HepG2 (cell line): ENCODE data around the gene GPR179. TPM values are rescaled to one million over a fixed set of nuclear protein-coding genes. Genes with fewer than 3 reads are reported as not detected.

Experiments
- ATAC-seq: fragments of 200-7000 bp; cut with Tn5 transposase; 3 replicates; pipeline ENCODE4 v1.9.1; 2020; ENCODE audit warnings: mild to moderate bottlenecking, moderate library complexity
- BruUV-seq: library from RNA; stranded (reverse); fragments of 400-500 nt; replicated peaks from 2 replicates; lab custom pipeline; 2021; lab: Mats Ljungman, UMichigan
- CTCF ChIA-PET: fragments of 300-600 bp; formaldehyde crosslinking; extraction: SDS; loops from one replicate; lab custom pipeline; 2021; ENCODE audit warnings: low total read pairs, inconsistent platforms, low intra/inter-chr PET ratio; lab: Yijun Ruan, JAX
- POLR2A ChIA-PET: fragments of 350-600 bp; sonication (Branson Sonifier 250); formaldehyde crosslinking; loops from one replicate; lab custom pipeline; 2020; ENCODE audit warnings: antibody characterized with exemption, inconsistent platforms; lab: Yijun Ruan, JAX
- DNase-seq: peaks from one replicate; pipeline ENCODE4 v3.0.0-alpha.2; 2015; ENCODE audit warnings: low spot score
- FAIRE-seq: peaks from 3 replicates; lab custom pipeline; 2011; peaks lifted over from hg19 to GRCh38; lab: Jason Lieb, UNC
- H2AFZ ChIP-seq: one replicate; pipeline ENCODE4 v1.6.1; 2011; ENCODE audit warnings: low read length, inconsistent platforms
- H3K27ac ChIP-seq: fragments of 300-600 bp; 3 replicates; pipeline ENCODE4 v1.8.0; 2011; ENCODE audit warnings: mixed run types, mild to moderate bottlenecking, mixed read lengths, low read length, inconsistent platforms; ENCODE audit not compliant: insufficient read depth; ENCODE audit errors: extremely low read length
- H3K27me3 ChIP-seq, 2 experiments: fragments of 200-600 bp in 1 of 2; 2 replicates in 1 of 2; 3 replicates in 1 of 2; pipeline versions ENCODE4 v1.6.0 to v1.8.0; 2011; ENCODE audit warnings: low read length in 2 of 2, mild to moderate bottlenecking in 2 of 2, moderate library complexity in 2 of 2, inconsistent platforms in 1 of 2; ENCODE audit not compliant: insufficient read depth in 2 of 2, control insufficient read depth in 1 of 2
- H3K36me3 ChIP-seq, 2 experiments: fragments of 200-600 bp in 1 of 2; replicated peaks in 1 of 2; 2 replicates in 1 of 2; 3 replicates in 1 of 2; pipeline versions ENCODE4 v1.5.1 to v1.8.0; 2011; ENCODE audit warnings: low read length in 2 of 2, inconsistent platforms in 1 of 2; ENCODE audit not compliant: insufficient read depth in 2 of 2, control insufficient read depth in 1 of 2
- H3K4me1 ChIP-seq: 2 replicates; pipeline ENCODE4 v1.5.1; 2012; ENCODE audit warnings: low read length, inconsistent platforms; ENCODE audit not compliant: insufficient read depth
- H3K4me2 ChIP-seq: 2 replicates; pipeline ENCODE4 v1.6.0; 2011; ENCODE audit warnings: low read depth, low read length, inconsistent platforms
- H3K4me3 ChIP-seq, 3 experiments: fragments of 200-600 bp in 1 of 3; sonication (generic), shearing (Covaris generic) in 1 of 3; replicated peaks in 1 of 3; 2 replicates each; pipeline ENCODE4 v1.5.1; 2011 to 2016; ENCODE audit warnings: low read length in 3 of 3, inconsistent platforms in 2 of 3, low read depth in 2 of 3, mild to moderate bottlenecking in 2 of 3, control low read depth in 1 of 3, mixed read lengths in 1 of 3; ENCODE audit not compliant: insufficient read depth in 1 of 3
- H3K79me2 ChIP-seq: one replicate; pipeline ENCODE4 v1.6.1; 2011; ENCODE audit warnings: low read length, inconsistent platforms; ENCODE audit not compliant: insufficient read depth
- H3K9ac ChIP-seq: 2 replicates; pipeline ENCODE4 v1.6.0; 2011; ENCODE audit warnings: mild to moderate bottlenecking, low read depth, low read length, inconsistent platforms; ENCODE audit not compliant: insufficient read depth
- H3K9me3 ChIP-seq: 2 replicates; pipeline ENCODE4 v1.5.1; 2012; ENCODE audit warnings: mild to moderate bottlenecking, low read length
- H4K20me1 ChIP-seq: 2 replicates; pipeline ENCODE4 v1.6.0; 2011; ENCODE audit warnings: inconsistent platforms, mild to moderate bottlenecking, low read length, moderate library complexity; ENCODE audit not compliant: insufficient read depth
- AHR ChIP-seq: IDR thresholded peaks from 2 replicates; pipeline ENCODE4 v1.6.1; 2018; ENCODE audit warnings: missing genetic modification reagents, missing compliant biosample characterization
- ARID2 ChIP-seq: sonication (generic); formaldehyde crosslinking; IDR thresholded peaks from 2 replicates; pipeline ENCODE4 v1.8.1; 2022; ENCODE audit warnings: mild to moderate bottlenecking, missing genetic modification reagents, borderline replicate concordance
- BORCS8-MEF2B ChIP-seq: sonication (generic); formaldehyde crosslinking; IDR thresholded peaks from 2 replicates; pipeline ENCODE4 v1.8.0; 2022; ENCODE audit warnings: mild to moderate bottlenecking, missing genetic modification reagents
- CAMTA2 ChIP-seq: sonication (generic); formaldehyde crosslinking; IDR thresholded peaks from 2 replicates; pipeline ENCODE4 v1.4.0; 2020; ENCODE audit warnings: mild to moderate bottlenecking, missing genetic modification reagents, borderline replicate concordance
- KDM3A ChIP-seq: IDR thresholded peaks from 2 replicates; pipeline ENCODE4 v1.6.1; 2018; ENCODE audit warnings: low read depth, missing compliant biosample characterization
- SAP130 ChIP-seq: IDR thresholded peaks from 2 replicates; pipeline ENCODE4 v1.6.1; 2016; ENCODE audit warnings: low read depth
- TGIF2 ChIP-seq: IDR thresholded peaks from 2 replicates; pipeline ENCODE4 v1.6.1; 2016; ENCODE audit warnings: control low read depth, missing compliant biosample characterization
- USF2 ChIP-seq, 2 experiments: sonication (generic) in 1 of 2; formaldehyde crosslinking in 1 of 2; IDR thresholded peaks; 2 replicates each; pipeline versions ENCODE4 v1.5.1 to v1.6.1; 2011 to 2020; ENCODE audit warnings: borderline replicate concordance in 1 of 2, low read depth in 1 of 2, low read length in 1 of 2, mild to moderate bottlenecking in 1 of 2, missing genetic modification reagents in 1 of 2, moderate library complexity in 1 of 2
- ZC3H13 ChIP-seq: sonication (generic); formaldehyde crosslinking; IDR thresholded peaks from 2 replicates; pipeline ENCODE4 v1.8.1; 2023; ENCODE audit warnings: mild to moderate bottlenecking, missing genetic modification reagents, moderate library complexity
- ZKSCAN5 ChIP-seq: sonication (generic); formaldehyde crosslinking; IDR thresholded peaks from 2 replicates; pipeline ENCODE4 v1.5.1; 2020; ENCODE audit warnings: mild to moderate bottlenecking, missing genetic modification reagents
- ZMAT3 ChIP-seq: sonication (generic); formaldehyde crosslinking; conservative IDR thresholded peaks from 2 replicates; pipeline ENCODE4 v1.7.0; 2021; ENCODE audit warnings: missing genetic modification reagents
- ZNF225 ChIP-seq: sonication (generic); formaldehyde crosslinking; IDR thresholded peaks from 2 replicates; pipeline ENCODE4 v1.4.0; 2020; ENCODE audit warnings: mild to moderate bottlenecking, missing genetic modification reagents
- ZNF382 ChIP-seq: sonication (generic); formaldehyde crosslinking; IDR thresholded peaks from 2 replicates; pipeline ENCODE4 v1.5.0; 2020; ENCODE audit warnings: missing genetic modification reagents, mild to moderate bottlenecking, borderline replicate concordance
- ZNF512B ChIP-seq: sonication (generic); formaldehyde crosslinking; IDR thresholded peaks from 2 replicates; pipeline ENCODE4 v1.5.1; 2020; ENCODE audit warnings: missing genetic modification reagents, mild to moderate bottlenecking, borderline replicate concordance
- ZNF616 ChIP-seq: sonication (generic); formaldehyde crosslinking; IDR thresholded peaks from 2 replicates; pipeline ENCODE4 v1.5.0; 2020; ENCODE audit warnings: low read depth, mild to moderate bottlenecking, missing genetic modification reagents
- ZSCAN25 ChIP-seq: sonication (generic); formaldehyde crosslinking; IDR thresholded peaks from 2 replicates; pipeline ENCODE4 v1.8.0; 2022; ENCODE audit warnings: mild to moderate bottlenecking, missing genetic modification reagents
- WGBS: methylation state at CpG from one replicate; pipeline ENCODE4 v1.1.6; 2017; ENCODE audit warnings: low lambda C conversion rate; 5-methylcytosine and 5-hydroxymethylcytosine counted together
- in situ Hi-C: cut with HindIII; loops from 2 replicates; pipeline ENCODE4 v1.10.0; 2017; ENCODE audit warnings: low pct_unique_long_range_greater_than_20kb; ENCODE audit not compliant: extremely low pct_ligation_motif_present
- intact Hi-C: fragments of 100-400 bp; cut with micrococcal nuclease; formaldehyde crosslinking; loops from one replicate; pipeline ENCODE4 v1.10.0; 2022; ENCODE audit not compliant: unreplicated experiment
- polyA plus RNA-seq, 8 experiments: library from polyadenylated mRNA; depleted of rRNA in 3 of 8; stranded (reverse) in 7 of 8; unstranded in 1 of 8; fragments of >200 nt; fragmentation: Illumina TruSeq in 4 of 8; extraction: Trizol in 4 of 8; gene quantifications; 2 replicates each; pipeline versions ENCODE4 v1.2.1 to v1.2.3, GENCODE V29; 2011 to 2016; ENCODE audit warnings: low read depth in 4 of 8, missing spikeins in 1 of 8, mixed read lengths in 1 of 8; ENCODE audit not compliant: insufficient read depth in 1 of 8
- total RNA-seq, 5 experiments: library from RNA; depleted of rRNA; stranded (reverse); fragments of >200 nt; fragmentation: Illumina TruSeq; extraction: Trizol; gene quantifications; 2 replicates each; pipeline ENCODE4 v1.2.3, GENCODE V29; 2016; ENCODE audit warnings: low read depth in 1 of 5
- TF ChIP-seq, protein P1 (sequence below): IDR thresholded peaks from 2 replicates; pipeline ENCODE4 v1.6.1; 2012; ENCODE audit warnings: inconsistent platforms
- TF ChIP-seq, protein P2 (sequence below): IDR thresholded peaks from 2 replicates; pipeline ENCODE4 v1.6.1; 2016; ENCODE audit warnings: control low read depth

Gene GPR179
- total and polyA plus RNA-seq, 2 of the 13 experiments (the other 11 are each of a cell fraction or from before 2014, with no cell fraction given), result 0.03 TPM; not detected in 1

- Histone ChIP-seq H3K79me2 (peaks cover 53% of the 10 kb centered on the region), H3K4me1 (peaks cover 78% of the 10 kb centered on the region), H3K9me3 (no peaks in the 10 kb centered on the region), H3K9ac (peak overlapping the region; percentile 77), H4K20me1 (peaks cover 17% of the 10 kb centered on the region; the same call in 1 of the 2 replicates), H3K36me3 (no peaks in the 10 kb centered on the region), H3K27ac (peak overlapping the region; percentile 58), H2AFZ (no peak overlapping the region), H3K4me3 (peak overlapping the region; percentile 91 to 95 (median 94)), H3K27me3 (no peaks in the 10 kb centered on the region; a peak in 1 of 5 replicates), H3K4me2 (peak overlapping the region; percentile 94)
- FAIRE-seq (no peak), DNase-seq (no peak), ATAC-seq (no peak)
- TSS peak; percentile 45 for BruUV-seq
- in situ Hi-C loops, result no loop called here
- CTCF ChIA-PET, result no interaction called here
- POLR2A ChIA-PET, result interaction anchor here (6.8 kb wide), 1 partner anchor 61 kb away, joined by 158 read pairs; no protein-coding TSS in a partner anchor
- 5% methylated on average over 8 of the region's 8 CpGs for WGBS
- intact Hi-C loops, result no loop called here
- TF ChIP-seq TGIF2 (peak; percentile 66; the same call in 1 of the 2 replicates), KDM3A (CRISPR knock-in tag) (no peak), USF2 (IDR thresholded peaks at IDR 0.05; ENCODE audit: low read depth, low read length) (no peak), USF2 (CRISPR knock-in tag; IDR thresholded peaks at IDR 0.05; ENCODE audit: borderline replicate concordance) (no peak), AHR (CRISPR knock-in tag) (no peak), ZSCAN25 (CRISPR knock-in tag) (0 out of 2 replicates have a peak, but pooled peaks have one; percentile 18), CAMTA2 (0 out of 2 replicates have a peak, but pooled peaks have one; percentile 3), ZNF225 (CRISPR knock-in tag) (no peak), ZC3H13 (CRISPR knock-in tag) (0 out of 2 replicates have a peak, but pooled peaks have one; percentile 48), ZKSCAN5 (CRISPR knock-in tag) (peak; percentile 9; the same call in 1 of the 2 replicates), BORCS8-MEF2B (peak; percentile 52; the same call in 1 of the 2 replicates), ARID2 (CRISPR knock-in tag) (0 out of 2 replicates have a peak, but pooled peaks have one; percentile 54), SAP130 (CRISPR knock-in tag) (peak; percentile 18; the same call in 1 of the 2 replicates), ZNF616 (no peak), ZMAT3 (CRISPR knock-in tag) (no peak), ZNF382 (no peak), ZNF512B (CRISPR knock-in tag) (0 out of 2 replicates have a peak, but pooled peaks have one; percentile 4)
- TF ChIP-seq, protein P1, sequence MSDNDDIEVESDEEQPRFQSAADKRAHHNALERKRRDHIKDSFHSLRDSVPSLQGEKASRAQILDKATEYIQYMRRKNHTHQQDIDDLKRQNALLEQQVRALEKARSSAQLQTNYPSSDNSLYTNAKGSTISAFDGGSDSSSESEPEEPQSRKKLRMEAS, result peak; percentile 24; the same call in 1 of the 2 replicates
- TF ChIP-seq, protein P2, sequence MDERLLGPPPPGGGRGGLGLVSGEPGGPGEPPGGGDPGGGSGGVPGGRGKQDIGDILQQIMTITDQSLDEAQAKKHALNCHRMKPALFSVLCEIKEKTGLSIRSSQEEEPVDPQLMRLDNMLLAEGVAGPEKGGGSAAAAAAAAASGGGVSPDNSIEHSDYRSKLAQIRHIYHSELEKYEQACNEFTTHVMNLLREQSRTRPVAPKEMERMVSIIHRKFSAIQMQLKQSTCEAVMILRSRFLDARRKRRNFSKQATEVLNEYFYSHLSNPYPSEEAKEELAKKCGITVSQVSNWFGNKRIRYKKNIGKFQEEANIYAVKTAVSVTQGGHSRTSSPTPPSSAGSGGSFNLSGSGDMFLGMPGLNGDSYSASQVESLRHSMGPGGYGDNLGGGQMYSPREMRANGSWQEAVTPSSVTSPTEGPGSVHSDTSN (CRISPR knock-in tag), result 0 out of 2 replicates have a peak, but pooled peaks have one; percentile 7
Measured at GRCh38 chr17:38353086-38353604, 9.4 kb upstream of the GPR179 start.
